ENCODE data around the gene DDX4. TPM values are rescaled to one million over a fixed set of nuclear protein-coding genes. Genes with fewer than 3 reads are reported as not detected.

DDX4 gene
- total RNA-seq, 1 donor from 2014 or later: not detected

Small RNA genes lying within 50 kb of the gene (small RNA-seq; reads per million reads assigned to genes)
- gene AC016632.1: not detected
- gene RNA5SP183: not detected

Other genes with a start within 250 kb of the DDX4 start
- gene PLPP1, start 203.1 kb upstream of the DDX4 start, total RNA-seq: 31.5 TPM
- gene SLC38A9, start 25.7 kb upstream of the DDX4 start, total RNA-seq: 101 TPM
- gene IL31RA, start 113.3 kb downstream of the DDX4 start, total RNA-seq: 0.16 TPM

Measured in occipital lobe (tissue), 2 donors.